Superior temporal gyrus (tissue), 1 donor: Measurements from ENCODE around the gene SHB.
"Not testable (repeated sequence)": the region's sequence is repeated elsewhere in the genome, so short reads cannot be mapped to it uniquely, and the experiment has no call there.

Experiments
- DNase-seq: peaks from one replicate; pipeline ENCODE4 v3.0.0-alpha.2; 2016; ENCODE audit errors: extremely low spot score

SHB gene

GRCh38 chr9:38063363-38063707, 5.7 kb downstream of the SHB start:
- DNase-seq, result no peak

GRCh38 chr9:38062498-38063362, 6.3 kb downstream of the SHB start:
- DNase-seq, result no peak

GRCh38 chr9:38062106-38062497, 6.9 kb downstream of the SHB start:
- DNase-seq, result no peak

GRCh38 chr9:38061326-38061977, 7.6 kb downstream of the SHB start:
- DNase-seq, result peak; percentile 6

GRCh38 chr9:38060681-38061080, 8.3 kb downstream of the SHB start:
- DNase-seq, result no peak

- no peak for DNase-seq
Observed at GRCh38 chr9:38059233-38059936, 9.6 kb downstream of the SHB start.

- DNase-seq, result no peak
Observed at GRCh38 chr9:38058452-38059232, 10.4 kb downstream of the SHB start.

GRCh38 chr9:38057416-38058195, 11.4 kb downstream of the SHB start:
- DNase-seq, result no peak

- no peak for DNase-seq
Observed at GRCh38 chr9:38054653-38055052, 14.4 kb downstream of the SHB start.

GRCh38 chr9:38053697-38054461, 15.1 kb downstream of the SHB start:
- no peak for DNase-seq

GRCh38 chr9:38051780-38052546, 17.1 kb downstream of the SHB start:
- peak; percentile 11 for DNase-seq

- no peak for DNase-seq
Observed at GRCh38 chr9:38048316-38048969, 20.6 kb downstream of the SHB start.

- peak; percentile 78 for DNase-seq
Observed at GRCh38 chr9:38047301-38048251, 21.5 kb downstream of the SHB start.

GRCh38 chr9:38046661-38047300, 22.2 kb downstream of the SHB start:
- no peak for DNase-seq

- not testable (repeated sequence) for DNase-seq
Observed at GRCh38 chr9:38045939-38046338, 23.1 kb downstream of the SHB start.

GRCh38 chr9:38044706-38045105, 24.3 kb downstream of the SHB start:
- no peak for DNase-seq

GRCh38 chr9:38043931-38044623, 24.9 kb downstream of the SHB start:
- DNase-seq, result peak; percentile 7
